ENCODE measurements around the gene UTF1. TPM values are rescaled to one million over a fixed set of nuclear protein-coding genes. Genes with fewer than 3 reads are reported as not detected.

The UTF1 gene
- total and polyA plus RNA-seq, 2 experiments from 2014 or later: 12.2 to 51.4 TPM

- H3K27me3 Mint-ChIP-seq (ENCODE audit: insufficient read depth, low read depth, poor library complexity): peaks cover 7% of the 10 kb centered on the region
- Histone ChIP-seq H3K4me3 (no peak overlapping the region), H3K36me3 (ENCODE audit: insufficient read depth) (no peaks in the 10 kb centered on the region), H3K9me2 (ENCODE audit: insufficient read depth) (no peaks in the 10 kb centered on the region), H3K4me2 (no peak overlapping the region), H3K27ac (ENCODE audit: low read depth) (no peak overlapping the region), H3K4me1 (ENCODE audit: insufficient read depth) (no peaks in the 10 kb centered on the region), H4K20me1 (replicated peaks; ENCODE audit: insufficient read depth) (no peaks in the 10 kb centered on the region), H3K27me3 (ENCODE audit: insufficient read depth) (no peaks in the 10 kb centered on the region), H3F3A (replicated peaks; ENCODE audit: low read depth) (no peaks in the 10 kb centered on the region), H2AFZ (no peak overlapping the region), H3K79me2 (replicated peaks; ENCODE audit: insufficient read depth) (no peaks in the 10 kb centered on the region)
- H3K36me3 Mint-ChIP-seq (ENCODE audit: low read depth): peaks cover 25% of the 10 kb centered on the region
- H3K4me3 Mint-ChIP-seq: no peak overlapping the region
- H3K9me3 Mint-ChIP-seq: peaks cover 15% of the 10 kb centered on the region
- H3K4me1 Mint-ChIP-seq: no peaks in the 10 kb centered on the region
- no peak for DNase-seq (ENCODE audit: low spot score)
- no peak overlapping the region for H3K27ac Mint-ChIP-seq
- ATAC-seq: no peak
- no peak for TF ChIP-seq POLR2AphosphoS5 (IDR thresholded peaks at IDR 0.05; ENCODE audit: low read depth)
- TF ChIP-seq STAT1 (IDR thresholded peaks at IDR 0.05; ENCODE audit: unreplicated experiment): no peak
- TF ChIP-seq ZNF462 (CRISPR knock-in tag; IDR thresholded peaks at IDR 0.05): no peak
- TF ChIP-seq EZH2 (IDR thresholded peaks at IDR 0.05; ENCODE audit: low read depth, unreplicated experiment): no peak
- TF ChIP-seq NANOG (IDR thresholded peaks at IDR 0.05; ENCODE audit: borderline replicate concordance): no peak
- no peak for TF ChIP-seq ZNF114 (CRISPR knock-in tag; IDR thresholded peaks at IDR 0.05)
- TF ChIP-seq REST (IDR thresholded peaks at IDR 0.05; ENCODE audit: unreplicated experiment): no peak
- no peak for TF ChIP-seq ZNF331 (CRISPR knock-in tag; IDR thresholded peaks at IDR 0.05; ENCODE audit: low read depth)
- no peak for TF ChIP-seq ETS1 (IDR thresholded peaks at IDR 0.05)
- no peak for TF ChIP-seq JUNB (IDR thresholded peaks at IDR 0.05; ENCODE audit: unreplicated experiment)
Observed at GRCh38 chr10:133186416-133187090, 43.5 kb upstream of the UTF1 start.

All from GM23338 (cell line).